Subcutaneous adipose tissue (tissue), 4 donors: ENCODE measurements around the gene GPR162. TPM values are rescaled to one million over a fixed set of nuclear protein-coding genes. Genes with fewer than 3 reads are reported as not detected.

Experiments
- CTCF ChIP-seq: fragments of 450-650 bp; IDR thresholded peaks from one replicate; pipeline ENCODE4 v1.5.1; 2016; ENCODE audit warnings: low read depth, mild to moderate bottlenecking, control low read depth, antibody characterized with exemption, moderate library complexity
- total RNA-seq, 4 donors: library from RNA; depleted of rRNA; stranded (reverse); fragments of >200 nt; gene quantifications; one replicate each; pipeline ENCODE4 v1.1.0, GENCODE V29; 2016

GPR162 gene
- total RNA-seq, 4 donors from 2014 or later, result 0.66 to 3.1 (median 2.1) TPM

GRCh38 chr12:6824085-6824775 lies 2.6 kb downstream of the GPR162 start:
- TF ChIP-seq CTCF, result no peak

GRCh38 chr12:6824901-6825381 lies 3.3 kb downstream of the GPR162 start:
- TF ChIP-seq CTCF, result no peak

- no peak for TF ChIP-seq CTCF
Observed at GRCh38 chr12:6825398-6826124, 3.9 kb downstream of the GPR162 start.

- TF ChIP-seq CTCF, result no peak
Observed at GRCh38 chr12:6826125-6826733, 4.6 kb downstream of the GPR162 start.

- no peak for TF ChIP-seq CTCF
Observed at GRCh38 chr12:6826734-6827436, 5.3 kb downstream of the GPR162 start.

GRCh38 chr12:6827437-6827911 lies 5.9 kb downstream of the GPR162 start:
- TF ChIP-seq CTCF, result no peak
